IPS-15b (cell line): Measurements from ENCODE around the gene BDNF.

Experiments used
- H3K27me3 ChIP-seq: one replicate; pipeline ENCODE4 v1.6.1; 2013; ENCODE audit warnings: low read length; ENCODE audit not compliant: control insufficient read depth, insufficient read depth
- H3K36me3 ChIP-seq: one replicate; pipeline ENCODE4 v1.6.1; 2013; ENCODE audit warnings: low read length; ENCODE audit not compliant: control insufficient read depth, insufficient read depth
- H3K4me1 ChIP-seq: one replicate; pipeline ENCODE4 v1.6.1; 2013; ENCODE audit warnings: mild to moderate bottlenecking, low read length; ENCODE audit not compliant: control insufficient read depth, insufficient read depth
- H3K4me3 ChIP-seq: one replicate; pipeline ENCODE4 v1.5.1; 2013; ENCODE audit warnings: low read depth, low read length
- H3K9ac ChIP-seq: one replicate; pipeline ENCODE4 v1.6.1; 2013; ENCODE audit warnings: low read depth, mild to moderate bottlenecking, low read length
- H3K9me3 ChIP-seq: one replicate; pipeline ENCODE4 v1.6.1; 2013; ENCODE audit warnings: mild to moderate bottlenecking, low read length; ENCODE audit not compliant: control insufficient read depth, insufficient read depth

Gene BDNF

DNA sequence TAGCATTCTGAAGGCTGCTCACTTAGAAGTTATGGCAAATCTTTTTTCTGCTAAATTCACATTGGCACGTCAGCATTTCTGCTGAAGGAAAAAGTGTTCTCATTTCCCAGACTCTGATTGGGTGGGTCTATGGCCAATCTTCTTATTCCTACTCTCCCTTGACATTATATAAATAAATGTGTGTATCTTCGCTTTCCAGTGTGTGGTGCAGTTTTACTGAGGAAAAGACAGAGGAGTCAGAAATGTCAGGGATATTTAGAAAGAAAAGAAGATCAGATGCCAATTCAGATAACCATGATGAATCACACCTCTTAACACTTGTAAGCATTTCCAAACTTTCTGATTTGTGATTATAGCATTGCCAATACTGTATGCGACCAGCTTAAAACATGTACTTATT, 3.2 kb upstream of the BDNF start:
- peaks cover 8% of the 10 kb centered on the region for H3K4me1 ChIP-seq
- no peaks in the 10 kb centered on the region for H3K36me3 ChIP-seq
- H3K27me3 ChIP-seq = peaks cover 38% of the 10 kb centered on the region
- H3K4me3 ChIP-seq = no peak overlapping the region
- H3K9ac ChIP-seq = no peak overlapping the region
- no peaks in the 10 kb centered on the region for H3K9me3 ChIP-seq

GRCh38 chr11:27702811-27703210, 2.6 kb upstream of the BDNF start:
- H3K9me3 ChIP-seq = no peaks in the 10 kb centered on the region
- H3K4me3 ChIP-seq = no peak overlapping the region
- no peaks in the 10 kb centered on the region for H3K36me3 ChIP-seq
- peaks cover 38% of the 10 kb centered on the region for H3K27me3 ChIP-seq
- peaks cover 10% of the 10 kb centered on the region for H3K4me1 ChIP-seq
- no peak overlapping the region for H3K9ac ChIP-seq

- Histone ChIP-seq H3K9ac (no peak overlapping the region), H3K4me1 (peaks cover 19% of the 10 kb centered on the region), H3K36me3 (no peaks in the 10 kb centered on the region), H3K27me3 (peaks cover 38% of the 10 kb centered on the region), H3K9me3 (no peaks in the 10 kb centered on the region), H3K4me3 (peak overlapping the region; percentile 68)
Observed at GRCh38 chr11:27701355-27702105, 1.3 kb upstream of the BDNF start.

DNA sequence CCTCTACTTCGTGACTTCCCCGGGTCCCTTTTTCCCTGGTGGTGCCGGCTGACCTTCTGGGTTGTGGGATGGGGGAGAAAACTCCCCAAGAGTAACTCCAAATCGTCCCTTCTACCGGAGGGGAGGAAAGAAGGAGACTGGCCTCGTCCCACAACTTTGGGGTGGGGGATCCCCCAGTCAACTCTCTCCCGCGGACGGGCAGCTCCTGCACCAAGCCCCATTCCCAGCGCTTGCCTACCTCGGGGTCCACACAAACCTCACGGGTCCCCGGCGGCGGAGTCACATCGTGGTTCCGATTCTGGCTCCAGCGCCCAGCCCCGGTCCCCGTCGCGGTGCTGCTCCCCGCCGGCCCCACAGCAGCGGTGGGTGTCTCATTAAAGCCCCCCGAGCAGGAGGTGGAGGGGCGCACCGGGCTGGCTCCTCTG, 317 bp downstream of the BDNF start:
- Histone ChIP-seq H3K36me3 (no peaks in the 10 kb centered on the region), H3K9ac (no peak overlapping the region), H3K9me3 (no peaks in the 10 kb centered on the region), H3K27me3 (peaks cover 38% of the 10 kb centered on the region), H3K4me1 (peaks cover 31% of the 10 kb centered on the region), H3K4me3 (peak overlapping the region; percentile 89)

DNA sequence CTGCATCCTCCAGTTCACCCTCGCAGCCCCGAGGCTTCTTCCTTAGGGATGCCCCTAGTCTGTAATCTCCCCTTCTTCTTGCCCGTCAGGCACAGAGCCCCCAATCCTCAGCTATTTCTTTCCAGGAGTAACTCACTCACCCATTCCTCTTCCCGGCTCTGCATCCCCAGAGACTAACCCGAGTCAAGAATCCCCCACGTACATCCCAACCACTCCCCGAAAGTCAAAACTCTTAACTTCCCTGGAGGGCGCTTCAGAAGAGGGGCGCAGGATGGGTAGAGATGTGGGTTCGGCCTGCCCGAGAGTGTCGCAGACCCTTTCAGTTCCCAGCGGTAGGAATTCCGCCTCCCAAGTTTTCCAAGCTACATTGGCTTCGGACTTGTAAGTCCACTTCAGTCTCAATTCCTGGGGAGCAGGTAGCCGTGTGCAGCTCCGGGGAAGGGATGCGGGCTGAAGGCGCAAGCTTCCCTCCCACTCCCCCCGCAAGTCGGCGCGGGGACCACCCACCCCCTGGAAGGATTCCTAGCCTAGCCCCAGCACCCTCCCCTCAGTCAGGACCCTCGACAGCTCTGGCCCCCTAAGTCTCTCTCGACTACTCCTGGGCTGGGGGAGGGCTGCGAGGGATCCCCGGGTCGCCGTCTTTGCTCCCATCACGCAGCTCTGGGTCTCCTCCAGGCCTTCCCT, 871 bp downstream of the BDNF start:
- peaks cover 31% of the 10 kb centered on the region for H3K4me1 ChIP-seq
- peaks cover 38% of the 10 kb centered on the region for H3K27me3 ChIP-seq
- peak overlapping the region; percentile 89 for H3K4me3 ChIP-seq
- peak overlapping the region; percentile 24 for H3K9ac ChIP-seq
- no peaks in the 10 kb centered on the region for H3K36me3 ChIP-seq
- H3K9me3 ChIP-seq = no peaks in the 10 kb centered on the region

DNA sequence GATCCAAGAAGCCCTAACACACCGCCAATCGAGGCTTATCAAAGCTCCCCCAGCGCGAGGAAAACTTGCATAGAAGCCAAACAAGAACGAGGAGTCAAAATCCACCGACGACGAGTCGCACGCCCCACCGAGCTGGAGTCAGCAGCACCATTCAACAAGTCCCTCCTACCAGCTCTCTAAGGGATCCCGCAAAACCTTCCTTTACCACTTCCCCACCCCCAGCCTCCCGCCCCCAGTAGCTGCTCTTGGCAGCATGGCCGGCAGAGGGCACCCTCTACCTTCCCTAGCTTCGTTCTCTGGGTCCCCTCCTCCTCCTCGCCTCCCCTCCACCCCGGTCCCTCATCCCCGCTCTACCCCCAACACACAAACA, 1.4 kb downstream of the BDNF start:
- Histone ChIP-seq H3K4me3 (peak overlapping the region; percentile 89), H3K27me3 (peaks cover 36% of the 10 kb centered on the region)

GRCh38 chr11:27697679-27698275, 2.5 kb downstream of the BDNF start:
- H3K4me3 ChIP-seq = peak overlapping the region; percentile 75
- peaks cover 25% of the 10 kb centered on the region for H3K27me3 ChIP-seq
- H3K9ac ChIP-seq = no peak overlapping the region
- no peaks in the 10 kb centered on the region for H3K36me3 ChIP-seq
- H3K9me3 ChIP-seq = no peaks in the 10 kb centered on the region
- H3K4me1 ChIP-seq = peaks cover 25% of the 10 kb centered on the region

More for the DNA sequence above, 1.4 kb downstream of the BDNF start:
- no peaks in the 10 kb centered on the region for H3K36me3 ChIP-seq
- H3K9ac ChIP-seq = no peak overlapping the region
- H3K9me3 ChIP-seq = no peaks in the 10 kb centered on the region
- H3K4me1 ChIP-seq = peaks cover 31% of the 10 kb centered on the region

DNA sequence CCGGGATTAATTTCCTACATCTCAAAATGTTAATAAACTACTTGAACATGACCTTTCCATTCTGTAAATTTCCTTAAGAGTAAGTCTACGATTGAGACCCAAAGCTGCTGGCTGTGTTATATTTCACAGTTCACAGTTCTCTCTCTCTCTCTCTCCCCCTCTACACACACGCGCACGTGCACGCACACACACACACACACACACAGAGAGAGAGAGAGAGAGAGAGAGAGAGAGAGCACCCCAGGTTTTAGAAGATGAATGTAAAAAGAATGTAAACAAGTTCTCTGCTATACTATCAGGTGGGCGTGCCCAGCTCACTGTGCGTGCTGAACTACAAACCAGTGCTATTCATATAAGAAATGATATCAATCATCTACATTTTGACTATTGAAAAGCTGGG, 3.3 kb downstream of the BDNF start:
- H3K9me3 ChIP-seq = no peaks in the 10 kb centered on the region
- H3K36me3 ChIP-seq = no peaks in the 10 kb centered on the region
- H3K4me3 ChIP-seq = peak overlapping the region; percentile 37
- H3K4me1 ChIP-seq = peaks cover 23% of the 10 kb centered on the region
- H3K9ac ChIP-seq = no peak overlapping the region
- H3K27me3 ChIP-seq = peaks cover 17% of the 10 kb centered on the region

GRCh38 chr11:27696115-27696514, 4.1 kb downstream of the BDNF start:
- Histone ChIP-seq H3K36me3 (no peaks in the 10 kb centered on the region), H3K4me1 (peaks cover 23% of the 10 kb centered on the region), H3K4me3 (peak overlapping the region; percentile 37), H3K9ac (no peak overlapping the region), H3K27me3 (peaks cover 8% of the 10 kb centered on the region), H3K9me3 (no peaks in the 10 kb centered on the region)

GRCh38 chr11:27694992-27695391, 5.3 kb downstream of the BDNF start:
- H3K27me3 ChIP-seq = peaks cover 4% of the 10 kb centered on the region
- no peak overlapping the region for H3K4me3 ChIP-seq
- no peak overlapping the region for H3K9ac ChIP-seq
- H3K4me1 ChIP-seq = peaks cover 23% of the 10 kb centered on the region
- H3K9me3 ChIP-seq = no peaks in the 10 kb centered on the region
- H3K36me3 ChIP-seq = no peaks in the 10 kb centered on the region

GRCh38 chr11:27693398-27693797, 6.9 kb downstream of the BDNF start:
- H3K27me3 ChIP-seq = no peaks in the 10 kb centered on the region
- H3K9me3 ChIP-seq = no peaks in the 10 kb centered on the region
- peaks cover 23% of the 10 kb centered on the region for H3K4me1 ChIP-seq
- no peak overlapping the region for H3K9ac ChIP-seq
- no peaks in the 10 kb centered on the region for H3K36me3 ChIP-seq
- H3K4me3 ChIP-seq = no peak overlapping the region

GRCh38 chr11:27692781-27693180, 7.5 kb downstream of the BDNF start:
- H3K9me3 ChIP-seq = no peaks in the 10 kb centered on the region
- no peaks in the 10 kb centered on the region for H3K36me3 ChIP-seq
- peaks cover 23% of the 10 kb centered on the region for H3K4me1 ChIP-seq
- no peak overlapping the region for H3K9ac ChIP-seq
- H3K4me3 ChIP-seq = no peak overlapping the region
- H3K27me3 ChIP-seq = no peaks in the 10 kb centered on the region
